HG02981 (cell line): ENCODE results near the gene KCNV2.

Experiments used
- ATAC-seq: cut with Tn5 transposase; IDR thresholded peaks from one replicate; pipeline ENCODE4 v1.9.1; 2021; ENCODE audit warnings: mild to moderate bottlenecking, moderate library complexity; ENCODE audit not compliant: unreplicated experiment

KCNV2 gene

DNA sequence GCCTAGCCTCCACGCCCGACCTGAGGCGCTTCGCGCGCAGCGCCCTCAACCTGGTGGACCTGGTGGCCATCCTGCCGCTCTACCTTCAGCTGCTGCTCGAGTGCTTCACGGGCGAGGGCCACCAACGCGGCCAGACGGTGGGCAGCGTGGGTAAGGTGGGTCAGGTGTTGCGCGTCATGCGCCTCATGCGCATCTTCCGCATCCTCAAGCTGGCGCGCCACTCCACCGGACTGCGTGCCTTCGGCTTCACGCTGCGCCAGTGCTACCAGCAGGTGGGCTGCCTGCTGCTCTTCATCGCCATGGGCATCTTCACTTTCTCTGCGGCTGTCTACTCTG lies 1.4 kb downstream of the KCNV2 start:
- ATAC-seq, result no peak

- ATAC-seq, result no peak
These were observed 2.9 kb downstream of the KCNV2 start for GRCh38 chr9:2720179-2720654.

DNA sequence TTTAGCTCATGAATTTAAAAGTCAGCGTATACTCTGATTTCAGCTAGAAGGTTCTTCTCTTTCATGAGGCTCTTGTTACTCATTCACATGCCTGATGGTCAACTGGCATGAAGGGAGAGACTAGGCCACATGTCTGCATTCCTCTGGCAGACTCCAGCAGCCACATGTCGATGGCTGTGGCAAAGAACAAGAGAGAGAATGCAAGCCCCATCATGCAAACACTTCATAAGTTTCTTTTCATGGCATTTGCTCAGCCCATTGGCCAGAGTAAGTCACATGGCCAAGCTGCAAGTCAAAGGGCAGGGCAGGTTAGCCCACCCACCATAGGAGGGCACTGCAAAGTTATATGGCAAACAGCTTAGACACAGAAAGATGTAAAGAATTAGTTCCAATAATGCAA lies 5.4 kb downstream of the KCNV2 start:
- no peak for ATAC-seq

DNA sequence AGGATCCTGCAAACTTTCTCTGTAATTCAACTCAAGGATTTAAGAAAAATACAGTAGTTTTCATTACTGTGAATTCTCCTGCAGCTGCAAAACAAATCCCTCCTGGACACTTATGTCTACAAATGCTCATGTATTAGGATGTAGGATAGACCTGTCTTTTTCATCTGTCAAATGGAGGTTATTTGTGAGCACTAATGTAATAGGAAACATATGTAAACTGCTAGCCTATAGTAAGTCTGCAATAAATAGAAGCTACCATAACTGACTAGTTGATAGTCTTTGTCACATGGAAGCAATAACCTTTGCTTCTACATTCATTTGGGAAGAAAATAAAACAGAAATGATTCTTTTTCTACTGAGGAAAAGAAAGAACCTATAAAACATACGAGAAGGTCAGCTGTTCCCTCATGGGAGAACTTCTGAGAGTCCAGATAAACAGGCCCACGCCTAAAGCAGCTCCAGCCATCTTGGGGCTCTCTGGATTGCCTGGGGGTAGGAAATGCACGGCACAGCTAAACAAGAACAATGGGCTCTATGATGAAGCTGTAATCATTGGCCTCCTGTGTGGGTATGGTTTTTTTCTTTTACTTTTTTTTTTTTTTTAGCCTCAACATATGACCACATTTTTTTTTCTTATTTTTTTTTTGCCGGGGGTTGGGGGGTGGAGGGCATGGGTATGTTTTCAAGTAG lies 6.2 kb downstream of the KCNV2 start:
- no peak for ATAC-seq

GRCh38 chr9:2725126-2725525 lies 7.8 kb downstream of the KCNV2 start:
- ATAC-seq, result no peak

- no peak for ATAC-seq
These were observed 8.8 kb downstream of the KCNV2 start for GRCh38 chr9:2725898-2726649.

DNA sequence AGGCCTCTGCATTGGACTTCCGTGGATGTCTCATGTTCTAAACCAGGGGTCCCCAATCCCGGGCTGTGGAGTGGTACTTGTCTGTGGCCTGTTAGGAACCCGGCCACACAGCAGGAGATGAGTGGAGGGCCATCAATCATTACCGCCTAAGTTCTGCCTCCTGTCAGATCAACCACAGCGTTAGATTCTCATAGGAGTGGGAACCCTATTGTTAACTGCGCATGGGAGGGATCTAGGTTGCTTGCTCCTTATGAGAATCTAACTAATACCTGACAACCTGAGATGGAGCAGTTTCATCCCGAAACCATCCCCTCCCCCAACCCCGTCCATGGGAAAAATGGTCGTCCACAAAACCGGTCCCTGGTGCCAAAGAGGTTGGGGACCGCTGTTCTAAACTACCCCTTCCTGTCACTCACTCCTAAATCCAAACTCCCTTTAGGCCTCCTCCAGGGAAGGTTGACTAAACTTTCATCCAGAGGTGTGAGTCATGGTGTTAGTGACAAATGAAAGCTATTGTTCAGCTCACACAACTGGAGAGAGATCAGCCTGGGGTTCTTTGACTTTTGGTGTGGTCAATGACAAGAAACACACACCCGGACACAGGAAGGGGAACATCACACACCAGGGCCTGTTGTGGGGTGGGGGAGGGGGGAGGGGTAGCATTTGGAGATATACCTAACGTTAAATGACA lies 9.5 kb downstream of the KCNV2 start:
- ATAC-seq, result no peak

- ATAC-seq, result no peak
These were observed 10.1 kb downstream of the KCNV2 start for GRCh38 chr9:2727374-2727773.

GRCh38 chr9:2727966-2728613 lies 10.8 kb downstream of the KCNV2 start:
- ATAC-seq, result peak; percentile 87

DNA sequence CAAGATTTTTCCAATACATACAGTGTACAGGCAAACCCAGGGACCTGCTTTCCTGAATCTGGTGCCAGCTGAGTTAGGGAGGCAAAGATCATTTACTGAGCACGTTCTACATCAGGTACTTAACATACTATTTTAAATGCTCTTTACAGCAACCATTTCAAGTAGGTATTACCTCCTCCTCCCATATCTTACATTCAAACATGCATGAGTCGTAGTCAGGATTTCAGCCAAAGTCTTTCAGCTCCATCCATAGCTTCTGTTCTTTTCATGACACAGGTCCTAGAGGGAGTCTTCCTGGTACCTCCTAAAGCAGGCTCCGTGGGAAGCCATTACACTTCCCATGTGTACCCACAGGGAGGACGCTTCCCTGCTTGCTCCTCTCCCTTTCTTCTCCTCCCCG lies 11.7 kb downstream of the KCNV2 start:
- no peak for ATAC-seq

GRCh38 chr9:2729721-2730120 lies 12.4 kb downstream of the KCNV2 start:
- no peak for ATAC-seq

- no peak for ATAC-seq
These were observed 13.7 kb downstream of the KCNV2 start for GRCh38 chr9:2730971-2731370.

GRCh38 chr9:2732492-2732891 lies 15.2 kb downstream of the KCNV2 start:
- ATAC-seq, result no peak

DNA sequence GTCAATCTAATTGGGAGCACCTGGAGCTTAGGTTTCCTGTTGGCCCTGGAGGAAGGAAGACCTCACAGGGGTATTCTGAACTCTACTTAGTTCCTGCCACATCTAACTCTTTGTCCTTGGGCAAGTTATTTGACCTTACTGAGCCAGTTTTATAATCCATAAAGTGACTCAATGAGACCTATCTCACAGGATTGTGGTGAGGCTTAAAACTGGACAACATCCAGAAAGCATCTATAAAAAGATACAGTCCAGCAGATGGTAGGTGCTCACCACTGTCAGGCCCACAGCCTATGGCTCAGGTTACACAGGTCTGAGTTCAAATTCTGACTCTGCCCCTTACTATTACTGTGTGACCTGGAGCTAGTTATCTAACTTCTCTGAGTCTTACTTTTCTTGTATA lies 23.3 kb downstream of the KCNV2 start:
- no peak for ATAC-seq

DNA sequence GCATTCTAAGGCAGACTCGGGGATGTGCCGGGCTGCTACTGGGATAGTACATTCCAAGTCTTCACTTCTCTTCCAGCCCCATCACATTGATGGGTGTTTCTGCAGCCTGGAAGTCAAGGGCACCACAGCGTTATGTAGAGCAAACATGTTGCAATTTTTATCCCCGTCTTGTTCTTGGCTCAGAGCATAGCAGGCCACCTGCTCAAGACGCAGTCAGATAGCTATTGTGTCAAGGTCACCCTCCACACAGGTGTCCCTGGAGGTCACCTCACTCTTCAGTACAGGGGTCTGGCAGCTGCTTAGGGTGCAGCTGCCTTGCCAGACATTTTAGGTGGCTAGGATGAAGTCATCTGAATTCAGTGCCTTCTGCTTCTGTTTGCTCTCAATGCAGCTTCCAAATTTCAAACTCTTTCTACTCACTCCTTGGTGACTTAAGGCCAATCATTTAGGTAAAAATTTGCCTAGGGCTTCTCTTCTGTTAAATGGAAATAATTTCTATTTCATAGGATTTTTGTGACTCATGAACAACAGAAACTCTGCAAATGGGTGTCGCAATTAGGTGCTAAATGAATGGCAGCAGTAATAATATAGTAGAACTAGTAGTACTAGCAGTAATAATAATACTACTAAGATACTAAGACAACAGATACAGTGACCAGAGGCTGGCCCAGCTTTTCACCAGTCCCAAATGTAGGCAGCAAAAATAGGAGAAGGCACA lies 24.3 kb downstream of the KCNV2 start:
- ATAC-seq, result no peak

DNA sequence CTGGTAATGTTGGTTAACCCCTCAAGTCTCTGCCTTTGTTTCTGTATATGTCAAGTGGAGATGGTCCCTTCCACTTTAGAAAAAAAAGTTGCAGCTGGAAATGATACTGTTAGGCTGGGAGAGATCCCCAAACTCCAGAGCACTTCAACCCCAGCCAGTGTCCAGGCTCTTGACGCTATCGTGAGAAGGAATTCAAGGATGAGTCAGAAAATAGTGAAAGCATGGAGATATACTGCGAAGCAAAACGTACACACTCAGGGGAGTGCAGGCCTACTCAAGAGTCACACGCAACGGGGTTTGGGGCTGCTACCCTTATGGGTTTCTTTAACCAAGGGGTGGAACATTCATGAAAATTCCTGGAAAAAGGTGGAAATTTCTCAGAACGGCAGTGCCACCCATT lies 24.9 kb downstream of the KCNV2 start:
- ATAC-seq, result no peak

DNA sequence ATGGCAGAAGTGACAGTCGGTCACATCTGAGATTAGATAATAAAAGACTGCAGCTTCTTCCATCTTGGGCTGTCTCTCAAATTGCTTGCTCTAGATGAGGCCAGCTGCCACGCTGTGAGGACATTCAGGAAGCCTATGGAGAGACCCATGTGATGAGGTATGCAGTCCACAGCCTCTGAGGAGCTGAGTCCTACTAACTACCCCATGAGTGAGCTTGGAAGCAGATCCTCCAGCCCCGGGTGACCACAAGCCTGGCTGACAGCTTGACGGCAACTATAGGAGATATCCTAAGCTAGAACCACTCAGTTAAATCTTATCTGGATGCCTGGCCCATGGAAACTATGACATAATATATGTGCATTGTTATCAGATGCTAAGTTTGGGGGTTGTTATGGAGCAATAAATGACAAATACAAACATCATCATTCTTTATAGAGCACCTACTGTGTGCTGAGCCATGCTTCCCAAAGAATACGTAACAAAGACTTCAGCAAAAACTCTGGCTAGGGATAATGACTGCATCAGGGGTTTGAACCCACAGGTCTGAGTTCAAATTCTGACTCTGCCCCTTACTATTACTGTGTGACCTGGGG lies 26.7 kb downstream of the KCNV2 start:
- ATAC-seq, result no peak

- ATAC-seq, result no peak
These were observed 28.5 kb downstream of the KCNV2 start for GRCh38 chr9:2745560-2746380.

- no peak for ATAC-seq
These were observed 32.2 kb downstream of the KCNV2 start for GRCh38 chr9:2749485-2749884.

DNA sequence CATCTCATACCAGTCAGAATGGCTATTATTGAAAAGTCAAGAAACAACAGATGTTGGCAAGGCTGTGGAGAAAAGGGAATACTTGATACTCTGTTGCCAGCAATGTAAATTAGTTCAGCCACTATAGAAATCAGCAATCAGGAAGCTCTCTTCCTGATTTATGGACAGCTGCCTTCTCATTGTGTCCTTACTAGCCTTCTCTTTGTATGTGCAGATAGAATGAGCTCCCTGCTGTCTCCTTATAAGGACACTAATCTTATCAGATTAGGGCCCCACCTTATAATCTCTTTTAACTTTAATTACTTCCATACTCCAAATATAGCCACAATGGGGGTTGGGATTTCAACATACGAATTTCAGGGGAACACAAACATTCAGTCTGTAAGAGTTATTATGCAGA lies 38.0 kb downstream of the KCNV2 start:
- no peak for ATAC-seq
